HL-60 (cell line): ENCODE measurements around the gene HRCT1.

Experiments used
- CTCF ChIP-seq: IDR thresholded peaks from one replicate; pipeline ENCODE4 v1.5.1; 2011; ENCODE audit warnings: low read length, control low read depth, inconsistent platforms; ENCODE audit not compliant: insufficient read depth
- POLR2AphosphoS5 ChIP-seq: IDR thresholded peaks from 2 replicates; pipeline ENCODE4 v1.6.1; 2012; ENCODE audit warnings: low read depth

GRCh38 chr9:35907711-35908503 lies 1.9 kb downstream of the HRCT1 start:
- no peak for TF ChIP-seq CTCF
- no peak for TF ChIP-seq POLR2AphosphoS5
